K562 (cell line): ENCODE results near the gene ZBTB8A. TPM values are rescaled to one million over a fixed set of nuclear protein-coding genes. Genes with fewer than 3 reads are reported as not detected.

Experiments used
- ARHGAP35 ChIP-seq: fragments of 450-650 bp; IDR thresholded peaks from 2 replicates; pipeline ENCODE4 v1.6.1; 2018; ENCODE audit not compliant: partially characterized antibody
- ARID2 ChIP-seq: fragments of 450-650 bp; IDR thresholded peaks from 2 replicates; pipeline ENCODE4 v1.6.1; 2017; ENCODE audit warnings: antibody characterized with exemption, mild to moderate bottlenecking
- ETV6 ChIP-seq, 3 experiments: fragments of 150-350 bp in 1 of 3; sonication (generic) in 1 of 3; formaldehyde crosslinking in 1 of 3; IDR thresholded peaks; 2 replicates each; pipeline versions ENCODE4 v1.6.1 to v1.8.0; 2014 to 2022; ENCODE audit warnings: borderline replicate concordance in 2 of 3, low read depth in 2 of 3, antibody characterized with exemption in 1 of 3, low read length in 1 of 3, mild to moderate bottlenecking in 1 of 3, missing genetic modification reagents in 1 of 3
- FOSL1 ChIP-seq: fragments of 200-800 bp; sonication (Bioruptor generic); conservative IDR thresholded peaks from 2 replicates; pipeline ENCODE4 v1.6.1; 2016; ENCODE audit warnings: missing genetic modification characterization, missing compliant biosample characterization
- FOXM1 ChIP-seq, 2 experiments: fragments of 450-650 bp in 1 of 2; sonication (generic) in 1 of 2; formaldehyde crosslinking in 1 of 2; IDR thresholded peaks; 2 replicates each; pipeline versions ENCODE4 v1.6.1 to v1.9.0; 2017 to 2022; ENCODE audit warnings: low read depth in 2 of 2, mild to moderate bottlenecking in 2 of 2, missing genetic modification reagents in 1 of 2, moderate library complexity in 1 of 2
- HES1 ChIP-seq: fragments of 450-650 bp; IDR thresholded peaks from 2 replicates; pipeline ENCODE4 v1.6.1; 2016; ENCODE audit warnings: low read depth, mild to moderate bottlenecking, moderate library complexity
- HNRNPH1 ChIP-seq: fragments of 200-400 bp; formaldehyde crosslinking; optimal IDR thresholded peaks from 2 replicates; pipeline ENCODE3; 2017; ENCODE audit warnings: low read depth, mild to moderate bottlenecking, low read length, moderate library complexity
- KAT8 ChIP-seq: fragments of 450-650 bp; IDR thresholded peaks from 2 replicates; pipeline ENCODE4 v1.6.1; 2016; ENCODE audit warnings: low read depth, mild to moderate bottlenecking
- KLF1 ChIP-seq: fragments of 450-650 bp; IDR thresholded peaks from 2 replicates; pipeline ENCODE4 v1.6.1; 2016; ENCODE audit warnings: missing genetic modification characterization, missing compliant biosample characterization
- LARP7 ChIP-seq: fragments of 450-650 bp; IDR thresholded peaks from 2 replicates; pipeline ENCODE4 v1.6.1; 2016
- MAZ ChIP-seq, 2 experiments: fragments of 450-650 bp in 1 of 2; sonication (generic) in 1 of 2; formaldehyde crosslinking; IDR thresholded peaks in 1 of 2; conservative IDR thresholded peaks in 1 of 2; 2 replicates each; pipeline versions ENCODE4 v1.4.0 to v1.5.0; 2020; ENCODE audit warnings: mild to moderate bottlenecking in 1 of 2, missing genetic modification reagents in 1 of 2
- PCBP1 ChIP-seq: fragments of 200-400 bp; formaldehyde crosslinking; IDR thresholded peaks from 2 replicates; pipeline ENCODE4 v1.6.1; 2018; ENCODE audit warnings: mild to moderate bottlenecking, low read depth, low read length; ENCODE audit not compliant: poor library complexity, severe bottlenecking
- POLR2G ChIP-seq: fragments of 200-400 bp; formaldehyde crosslinking; IDR thresholded peaks from 2 replicates; pipeline ENCODE4 v1.6.1; 2017; ENCODE audit warnings: low read depth, mild to moderate bottlenecking, antibody characterized with exemption, low read length, moderate library complexity
- RBFOX2 ChIP-seq: fragments of 200-400 bp; formaldehyde crosslinking; IDR thresholded peaks from 2 replicates; pipeline ENCODE4 v1.6.1; 2017; ENCODE audit warnings: low read depth, mild to moderate bottlenecking, low read length, moderate library complexity
- RFX7 ChIP-seq: fragments of 250-450 bp; sonication (Bioruptor Pico); IDR thresholded peaks from 2 replicates; pipeline ENCODE4 v1.5.1; 2021; ENCODE audit warnings: mild to moderate bottlenecking
- SMAD4 ChIP-seq: fragments of 250-450 bp; sonication (Bioruptor Pico); conservative IDR thresholded peaks from 2 replicates; pipeline ENCODE4 v1.8.0; 2021; ENCODE audit warnings: inconsistent platforms, mild to moderate bottlenecking, moderate library complexity
- TAF15 ChIP-seq: fragments of 200-400 bp; formaldehyde crosslinking; IDR thresholded peaks from 2 replicates; pipeline ENCODE4 v1.6.1; 2017; ENCODE audit warnings: mild to moderate bottlenecking, low read depth, low read length, moderate library complexity
- TGIF2 ChIP-seq: sonication (generic); formaldehyde crosslinking; IDR thresholded peaks from 2 replicates; pipeline ENCODE4 v1.8.1; 2022; ENCODE audit warnings: mild to moderate bottlenecking, missing genetic modification reagents, moderate library complexity
- ZBTB33 ChIP-seq: sonication (generic); formaldehyde crosslinking; IDR thresholded peaks from 2 replicates; pipeline ENCODE4 v1.8.1; 2023; ENCODE audit warnings: mild to moderate bottlenecking, missing genetic modification reagents
- ZC3H11A ChIP-seq: IDR thresholded peaks from 2 replicates; pipeline ENCODE4 v1.6.1; 2012; ENCODE audit warnings: low read depth, low read length, improper control_type of control experiment
- ZNF41 ChIP-seq: fragments of 250-450 bp; sonication (Bioruptor Pico); conservative IDR thresholded peaks from 2 replicates; pipeline ENCODE4 v1.4.0; 2020; ENCODE audit warnings: mild to moderate bottlenecking
- ZNF436 ChIP-seq: fragments of 250-450, 450-650 bp; sonication (Bioruptor Pico); formaldehyde crosslinking; IDR thresholded peaks from 2 replicates; pipeline ENCODE4 v1.7.0; 2020; ENCODE audit warnings: mild to moderate bottlenecking
- polyA plus RNA-seq, 8 experiments: library from polyadenylated mRNA; depleted of rRNA in 4 of 8; stranded (reverse) in 5 of 8; unstranded in 3 of 8; fragments of >200 nt; fragmentation: Nextera tagmentation in 2 of 8; fragmentation: Illumina TruSeq in 1 of 8; extraction: Ambion mirVana in 2 of 8; extraction: Trizol in 1 of 8; gene quantifications; 2 replicates each; pipeline versions ENCODE4 v1.2.1 to v1.2.3, GENCODE V29; 2011 to 2014; ENCODE audit warnings: inconsistent platforms in 1 of 8, missing spikeins in 1 of 8
- total RNA-seq, 7 experiments: library from RNA; depleted of rRNA in 6 of 7; stranded (reverse); fragments of >200 nt in 6 of 7; fragmentation: Illumina TruSeq in 2 of 7; extraction: Trizol in 2 of 7; gene quantifications; 2 replicates each; pipeline versions ENCODE4 v1.2.1 to v1.2.3, GENCODE V29; 2011 to 2021; ENCODE audit warnings: low replicate concordance in 1 of 7
- TF ChIP-seq, protein P1 (sequence below), 3 experiments: IDR thresholded peaks in 2 of 3; conservative IDR thresholded peaks in 1 of 3; 2 replicates each; pipeline ENCODE4 v1.5.1; 2011 to 2012; ENCODE audit warnings: low read length in 3 of 3, mild to moderate bottlenecking in 3 of 3, control low read depth in 2 of 3, improper control_type of control experiment in 1 of 3, inconsistent platforms in 1 of 3, low read depth in 1 of 3, mixed read lengths in 1 of 3, moderate library complexity in 1 of 3; ENCODE audit not compliant: insufficient read depth in 2 of 3

The ZBTB8A gene
- total and polyA plus RNA-seq, 9 of the 15 experiments (the other 6 are each of a cell fraction or from before 2014, with no cell fraction given) = 0.01 to 0.64 (median 0.09) TPM

DNA sequence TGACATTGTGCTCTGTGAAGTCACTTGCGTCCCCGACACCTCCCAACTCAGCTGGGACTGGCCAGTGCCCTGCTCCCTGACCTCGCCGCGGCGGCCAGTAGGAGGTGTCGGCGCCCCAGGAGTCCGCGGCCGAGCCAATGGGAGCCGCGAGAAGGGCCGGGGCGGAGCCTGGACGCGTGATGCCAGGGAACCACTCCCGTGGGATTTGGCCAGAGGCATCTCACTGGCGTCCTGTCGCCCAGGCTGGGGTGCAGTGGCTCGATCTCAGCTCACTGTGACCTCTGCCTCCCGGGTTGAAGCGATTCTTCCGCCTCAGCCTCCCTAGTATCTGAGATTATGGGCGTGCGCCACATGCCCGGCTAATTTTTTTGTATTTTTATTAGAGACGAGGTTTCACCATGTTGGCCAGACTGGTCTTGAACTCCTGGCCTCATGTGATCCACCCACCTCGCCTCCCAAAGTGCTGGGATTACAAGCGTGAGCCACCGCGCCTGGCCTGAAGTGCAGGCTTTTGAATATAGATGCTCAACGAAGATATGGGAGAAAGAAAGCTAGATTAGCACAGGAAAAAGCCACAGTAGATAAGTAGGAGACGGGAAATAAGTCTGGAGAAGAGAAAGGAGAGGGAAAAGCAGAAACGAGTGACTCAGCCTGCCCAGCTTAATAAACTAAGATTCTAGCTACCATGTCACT is 73.1 kb downstream of the ZBTB8A start (continued):
- no peak for TF ChIP-seq ETV6 (IDR thresholded peaks at IDR 0.05; ENCODE audit: borderline replicate concordance in 1 of 2, low read depth in 2 of 2, low read length in 1 of 2)
- no peak for TF ChIP-seq ETV6 (CRISPR knock-in tag; IDR thresholded peaks at IDR 0.05; ENCODE audit: borderline replicate concordance)
- TF ChIP-seq ZNF436 = no peak
- TF ChIP-seq FOXM1 (IDR thresholded peaks at IDR 0.05; ENCODE audit: low read depth) = no peak
- no peak for TF ChIP-seq FOXM1 (CRISPR knock-in tag; IDR thresholded peaks at IDR 0.05; ENCODE audit: low read depth)
- TF ChIP-seq KAT8 = no peak
- 0 out of 2 replicates have a peak, but pooled peaks have one; percentile 34 for TF ChIP-seq HES1
- TF ChIP-seq TAF15 = no peak
- no peak for TF ChIP-seq ARHGAP35
- TF ChIP-seq SMAD4 (CRISPR knock-in tag) = no peak
- TF ChIP-seq TGIF2 (CRISPR knock-in tag) = no peak
- TF ChIP-seq FOSL1 (tag) = peak; percentile 40; the same call in 1 of the 2 replicates
- TF ChIP-seq HNRNPH1 = no peak
- TF ChIP-seq KLF1 = no peak
- TF ChIP-seq ZBTB33 (CRISPR knock-in tag) = peak; percentile 94
- TF ChIP-seq PCBP1 = no peak
- TF ChIP-seq RBFOX2 = peak; percentile 46
- TF ChIP-seq ZNF41 (CRISPR knock-in tag) = no peak
- no peak for TF ChIP-seq LARP7
- TF ChIP-seq, protein P1, sequence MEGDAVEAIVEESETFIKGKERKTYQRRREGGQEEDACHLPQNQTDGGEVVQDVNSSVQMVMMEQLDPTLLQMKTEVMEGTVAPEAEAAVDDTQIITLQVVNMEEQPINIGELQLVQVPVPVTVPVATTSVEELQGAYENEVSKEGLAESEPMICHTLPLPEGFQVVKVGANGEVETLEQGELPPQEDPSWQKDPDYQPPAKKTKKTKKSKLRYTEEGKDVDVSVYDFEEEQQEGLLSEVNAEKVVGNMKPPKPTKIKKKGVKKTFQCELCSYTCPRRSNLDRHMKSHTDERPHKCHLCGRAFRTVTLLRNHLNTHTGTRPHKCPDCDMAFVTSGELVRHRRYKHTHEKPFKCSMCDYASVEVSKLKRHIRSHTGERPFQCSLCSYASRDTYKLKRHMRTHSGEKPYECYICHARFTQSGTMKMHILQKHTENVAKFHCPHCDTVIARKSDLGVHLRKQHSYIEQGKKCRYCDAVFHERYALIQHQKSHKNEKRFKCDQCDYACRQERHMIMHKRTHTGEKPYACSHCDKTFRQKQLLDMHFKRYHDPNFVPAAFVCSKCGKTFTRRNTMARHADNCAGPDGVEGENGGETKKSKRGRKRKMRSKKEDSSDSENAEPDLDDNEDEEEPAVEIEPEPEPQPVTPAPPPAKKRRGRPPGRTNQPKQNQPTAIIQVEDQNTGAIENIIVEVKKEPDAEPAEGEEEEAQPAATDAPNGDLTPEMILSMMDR (IDR thresholded peaks at IDR 0.05 in 2 of 3, conservative IDR thresholded peaks at IDR 0.05 in 1 of 3; ENCODE audit: insufficient read depth in 2 of 3, low read depth in 1 of 3, low read length in 3 of 3) = 0 out of 6 replicates have a peak, but pooled peaks of 1 of the 3 experiments have one; percentile 18
- no peak for TF ChIP-seq MAZ (CRISPR knock-in tag; conservative IDR thresholded peaks at IDR 0.05 in 1 of 2, IDR thresholded peaks at IDR 0.05 in 1 of 2)
- TF ChIP-seq ZC3H11A = no peak
- no peak for TF ChIP-seq ARID2
- TF ChIP-seq RFX7 = no peak
- TF ChIP-seq POLR2G = peak; percentile 54
